Large intestine (tissue), 3 donors: ENCODE measurements around the gene PPIF. TPM values are rescaled to one million over a fixed set of nuclear protein-coding genes. Genes with fewer than 3 reads are reported as not detected.

Source experiments
- DNase-seq, 2 donors: peaks; one replicate each; pipeline versions ENCODE4 v3.0.0 to v3.0.0-alpha.2; 2013
- H3K27ac ChIP-seq: one replicate; pipeline ENCODE4 v1.5.1; 2013; ENCODE audit warnings: low read length
- H3K27me3 ChIP-seq: 2 replicates; pipeline ENCODE4 v1.6.1; 2013; ENCODE audit warnings: low read length; ENCODE audit not compliant: control insufficient read depth, insufficient read depth
- H3K36me3 ChIP-seq: 2 replicates; pipeline ENCODE4 v1.6.1; 2013; ENCODE audit warnings: low read length; ENCODE audit not compliant: control insufficient read depth, insufficient read depth
- H3K4me1 ChIP-seq: one replicate; pipeline ENCODE4 v1.6.1; 2013; ENCODE audit warnings: low read length; ENCODE audit not compliant: control insufficient read depth, insufficient read depth
- H3K4me3 ChIP-seq: one replicate; pipeline ENCODE4 v1.5.1; 2013; ENCODE audit warnings: low read length
- H3K9me3 ChIP-seq: one replicate; pipeline ENCODE4 v1.6.1; 2013; ENCODE audit warnings: mild to moderate bottlenecking, low read depth, low read length, moderate library complexity; ENCODE audit not compliant: control insufficient read depth
- WGBS: methylation state at CpG from one replicate; pipeline ENCODE4 v1.1.5; 2013; ENCODE audit warnings: low lambda C conversion rate; ENCODE audit not compliant: insufficient coverage; 5-methylcytosine and 5-hydroxymethylcytosine counted together
- polyA plus RNA-seq: library from polyadenylated mRNA; unstranded; fragments of 120-200 nt; gene quantifications from one replicate; pipeline ENCODE4 v1.2.1, GENCODE V29; 2013

PPIF gene
- polyA plus RNA-seq, 1 donor = 67.5 TPM

- H3K27me3 ChIP-seq = no peaks in the 10 kb centered on the region
- H3K4me1 ChIP-seq = peaks cover 37% of the 10 kb centered on the region
- 66% methylated on average over 4 of the region's 23 CpGs for WGBS
- peak overlapping the region; percentile 25 for H3K27ac ChIP-seq
- no peak for DNase-seq
- no peak overlapping the region for H3K4me3 ChIP-seq
- H3K9me3 ChIP-seq = no peaks in the 10 kb centered on the region
- H3K36me3 ChIP-seq = no peaks in the 10 kb centered on the region
These were observed 56.4 kb downstream of the PPIF start for GRCh38 chr10:79403441-79404230.

- DNase-seq = no peak
- Histone ChIP-seq H3K36me3 (no peaks in the 10 kb centered on the region), H3K27ac (peak overlapping the region; percentile 25), H3K4me3 (no peak overlapping the region), H3K4me1 (peaks cover 31% of the 10 kb centered on the region), H3K27me3 (no peaks in the 10 kb centered on the region), H3K9me3 (no peaks in the 10 kb centered on the region)
- no CpG with 5 or more reads among the region's 7 CpGs for WGBS
These were observed 57.0 kb downstream of the PPIF start for GRCh38 chr10:79404231-79404609.

GRCh38 chr10:79404690-79405131 is 57.4 kb downstream of the PPIF start:
- Histone ChIP-seq H3K27me3 (no peaks in the 10 kb centered on the region), H3K27ac (no peak overlapping the region), H3K9me3 (no peaks in the 10 kb centered on the region), H3K4me1 (peaks cover 26% of the 10 kb centered on the region), H3K4me3 (no peak overlapping the region), H3K36me3 (no peaks in the 10 kb centered on the region)
- DNase-seq = no peak
- WGBS = no CpG with 5 or more reads among the region's 5 CpGs

Other genes with a start within 250 kb of the PPIF start
- gene ZCCHC24, start 98.2 kb downstream of the PPIF start, polyA plus RNA-seq = 23.8 TPM
- gene EIF5AL1, start 165.1 kb downstream of the PPIF start, polyA plus RNA-seq = 0.39 TPM
- gene SFTPA2, start 212.9 kb downstream of the PPIF start, polyA plus RNA-seq = not detected